Measurements from ENCODE around the gene NPW.

The NPW gene

GRCh38 chr16:2037647-2038381 lies 18.2 kb downstream of the NPW start:
- no peak overlapping the region for H3K4me2 ChIP-seq (ENCODE audit: low read length)
- no peaks in the 10 kb centered on the region for H3F3A ChIP-seq (ENCODE audit: control insufficient read depth, insufficient read depth)
- H3K4me1 ChIP-seq (ENCODE audit: control insufficient read depth, low read length) = no peaks in the 10 kb centered on the region
- peaks cover 12% of the 10 kb centered on the region for H3K27me3 ChIP-seq (ENCODE audit: control insufficient read depth, low read length)
- no peaks in the 10 kb centered on the region for H3K36me3 ChIP-seq (ENCODE audit: control insufficient read depth, low read length)
- H3K9me2 ChIP-seq (replicated peaks; ENCODE audit: control insufficient read depth, low read length) = no peaks in the 10 kb centered on the region
- H4K20me1 ChIP-seq (ENCODE audit: control insufficient read depth, insufficient read depth, low read depth, low read length) = no peaks in the 10 kb centered on the region
- no peak overlapping the region for H3K27ac ChIP-seq (ENCODE audit: low read depth, low read length)
- H3K79me2 ChIP-seq (ENCODE audit: control insufficient read depth, low read length) = no peaks in the 10 kb centered on the region
- no peak overlapping the region for H3K4me3 ChIP-seq (ENCODE audit: low read length)
- TF ChIP-seq CTCF (IDR thresholded peaks at IDR 0.05; ENCODE audit: low read depth, low read length, poor library complexity, severe bottlenecking) (no peak), EZH2phosphoT487 (IDR thresholded peaks at IDR 0.05; ENCODE audit: borderline replicate concordance, low read length) (no peak)
- H3K9me3 ChIP-seq (ENCODE audit: control insufficient read depth, insufficient read depth, low read length) = no peaks in the 10 kb centered on the region

GRCh38 chr16:2038382-2039231 lies 19.0 kb downstream of the NPW start:
- peaks cover 7% of the 10 kb centered on the region; the same call in 1 of the 2 replicates for H3K4me1 ChIP-seq (ENCODE audit: control insufficient read depth, low read length)
- H3F3A ChIP-seq (ENCODE audit: control insufficient read depth, insufficient read depth) = no peaks in the 10 kb centered on the region
- H3K27ac ChIP-seq (ENCODE audit: low read depth, low read length) = no peak overlapping the region
- H3K4me3 ChIP-seq (ENCODE audit: low read length) = no peak overlapping the region
- no peak overlapping the region for H3K4me2 ChIP-seq (ENCODE audit: low read length)
- peaks cover 4% of the 10 kb centered on the region for H3K27me3 ChIP-seq (ENCODE audit: control insufficient read depth, low read length)
- no peaks in the 10 kb centered on the region for H4K20me1 ChIP-seq (ENCODE audit: control insufficient read depth, insufficient read depth, low read depth, low read length)
- TF ChIP-seq CTCF (IDR thresholded peaks at IDR 0.05; ENCODE audit: low read depth, low read length, poor library complexity, severe bottlenecking) (no peak), EZH2phosphoT487 (IDR thresholded peaks at IDR 0.05; ENCODE audit: borderline replicate concordance, low read length) (no peak)
- no peaks in the 10 kb centered on the region for H3K79me2 ChIP-seq (ENCODE audit: control insufficient read depth, low read length)
- H3K9me3 ChIP-seq (ENCODE audit: control insufficient read depth, insufficient read depth, low read length) = no peaks in the 10 kb centered on the region
- H3K36me3 ChIP-seq (ENCODE audit: control insufficient read depth, low read length) = peaks cover 7% of the 10 kb centered on the region
- no peaks in the 10 kb centered on the region for H3K9me2 ChIP-seq (replicated peaks; ENCODE audit: control insufficient read depth, low read length)

- TF ChIP-seq CTCF (IDR thresholded peaks at IDR 0.05; ENCODE audit: low read depth, low read length, poor library complexity, severe bottlenecking) (no peak), EZH2phosphoT487 (IDR thresholded peaks at IDR 0.05; ENCODE audit: borderline replicate concordance, low read length) (no peak)
- Histone ChIP-seq H3K4me3 (ENCODE audit: low read length) (no peak overlapping the region), H3K27me3 (ENCODE audit: control insufficient read depth, low read length) (no peaks in the 10 kb centered on the region), H3K9me3 (ENCODE audit: control insufficient read depth, insufficient read depth, low read length) (no peaks in the 10 kb centered on the region), H3K27ac (ENCODE audit: low read depth, low read length) (no peak overlapping the region), H3K79me2 (ENCODE audit: control insufficient read depth, low read length) (no peaks in the 10 kb centered on the region), H3K4me2 (ENCODE audit: low read length) (no peak overlapping the region), H3K4me1 (ENCODE audit: control insufficient read depth, low read length) (peaks cover 10% of the 10 kb centered on the region; the same call in 1 of the 2 replicates), H3F3A (ENCODE audit: control insufficient read depth, insufficient read depth) (no peaks in the 10 kb centered on the region), H3K9me2 (replicated peaks; ENCODE audit: control insufficient read depth, low read length) (no peaks in the 10 kb centered on the region), H3K36me3 (ENCODE audit: control insufficient read depth, low read length) (peaks cover 7% of the 10 kb centered on the region), H4K20me1 (ENCODE audit: control insufficient read depth, insufficient read depth, low read depth, low read length) (no peaks in the 10 kb centered on the region)
Measured at GRCh38 chr16:2039274-2040031, 19.9 kb downstream of the NPW start.

All from DOHH2 (cell line).